HG03060 (cell line): ENCODE data around the gene KCND2.
"Not testable (repeated sequence)": the region's sequence is repeated elsewhere in the genome, so short reads cannot be mapped to it uniquely, and the experiment has no call there.

Experiments
- ATAC-seq: cut with Tn5 transposase; IDR thresholded peaks from one replicate; pipeline ENCODE4 v1.9.1; 2021; ENCODE audit warnings: low read depth, moderate number of reproducible peaks; ENCODE audit not compliant: unreplicated experiment

Gene KCND2

GRCh38 chr7:120272701-120273475 is at the start of gene KCND2:
Gene KCND2 (plus strand): TSS chr7:120273175.
- no peak for ATAC-seq

GRCh38 chr7:120226188-120226587 is 46.8 kb upstream of the KCND2 start:
- no peak for ATAC-seq

- ATAC-seq = no peak
These were observed 45.7 kb upstream of the KCND2 start for GRCh38 chr7:120227255-120227654.

GRCh38 chr7:120229084-120229483 is 43.9 kb upstream of the KCND2 start:
- no peak for ATAC-seq

GRCh38 chr7:120233338-120233737 is 39.6 kb upstream of the KCND2 start:
- ATAC-seq = no peak

- ATAC-seq = not testable (repeated sequence)
These were observed 32.6 kb upstream of the KCND2 start for GRCh38 chr7:120240350-120240749.

GRCh38 chr7:120241973-120242372 is 31.0 kb upstream of the KCND2 start:
- ATAC-seq = no peak

- no peak for ATAC-seq
These were observed 18.1 kb upstream of the KCND2 start for GRCh38 chr7:120254845-120255244.

- no peak for ATAC-seq
These were observed 16.5 kb upstream of the KCND2 start for GRCh38 chr7:120256344-120257070.

- ATAC-seq = no peak
These were observed 13.6 kb upstream of the KCND2 start for GRCh38 chr7:120259386-120259785.

GRCh38 chr7:120260111-120260510 is 12.9 kb upstream of the KCND2 start:
- no peak for ATAC-seq

GRCh38 chr7:120272261-120272660 is 714 bp upstream of the KCND2 start:
- peak; percentile 47 for ATAC-seq

- peak; percentile 31 for ATAC-seq
These were observed 551 bp downstream of the KCND2 start for GRCh38 chr7:120273476-120273975.

GRCh38 chr7:120274482-120274881 is 1.5 kb downstream of the KCND2 start:
- no peak for ATAC-seq

- ATAC-seq = no peak
These were observed 1.9 kb downstream of the KCND2 start for GRCh38 chr7:120274899-120275298.

- ATAC-seq = no peak
These were observed 3.7 kb downstream of the KCND2 start for GRCh38 chr7:120276720-120277119.

- ATAC-seq = no peak
These were observed 5.8 kb downstream of the KCND2 start for GRCh38 chr7:120278773-120279172.

GRCh38 chr7:120280743-120281142 is 7.8 kb downstream of the KCND2 start:
- no peak for ATAC-seq

GRCh38 chr7:120293027-120293426 is 20.1 kb downstream of the KCND2 start:
- ATAC-seq = no peak

- no peak for ATAC-seq
These were observed 29.2 kb downstream of the KCND2 start for GRCh38 chr7:120302190-120302589.

GRCh38 chr7:120303105-120303504 is 30.1 kb downstream of the KCND2 start:
- no peak for ATAC-seq

- ATAC-seq = no peak
These were observed 31.7 kb downstream of the KCND2 start for GRCh38 chr7:120304674-120305073.
